Thyroid gland (tissue), 4 donors: ENCODE measurements around the gene C9orf78.
"Not testable (repeated sequence)": the region's sequence is repeated elsewhere in the genome, so short reads cannot be mapped to it uniquely, and the experiment has no call there.

ENCODE experiments used
- CTCF ChIP-seq, 6 experiments: fragments of 200-600 bp in 3 of 6; fragments of 450-650 bp in 3 of 6; sonication (generic) in 3 of 6; IDR thresholded peaks; one replicate each; pipeline ENCODE4 v1.5.1; 2016 to 2019; ENCODE audit warnings: antibody characterized with exemption in 6 of 6, mild to moderate bottlenecking in 2 of 6, inconsistent platforms in 1 of 6, moderate library complexity in 1 of 6
- POLR2A ChIP-seq, 2 donors: fragments of 450-650 bp; IDR thresholded peaks; one replicate each; pipeline ENCODE4 v1.6.1; 2017; ENCODE audit warnings: antibody characterized with exemption in 2 of 2, mild to moderate bottlenecking in 2 of 2, moderate library complexity in 1 of 2

GRCh38 chr9:129784970-129785369 lies 50.1 kb downstream of the C9orf78 start:
- TF ChIP-seq CTCF, POLR2A (IDR thresholded peaks at IDR 0.05): not testable (repeated sequence)
